ENCODE data around the gene TULP1.

- TF ChIP-seq CTCF (IDR thresholded peaks at IDR 0.05; ENCODE audit: borderline replicate concordance, extremely low read depth, low read length, poor library complexity, severe bottlenecking) (no peak), EZH2 (IDR thresholded peaks at IDR 0.05; ENCODE audit: borderline replicate concordance, low read depth, low read length, severe bottlenecking) (no peak)
Observed at GRCh38 chr6:35562060-35562459, 49.4 kb upstream of the TULP1 start.

Data from DND-41 (cell line).